ENCODE data around the gene DLG5.
A peak's percentile ranks its signal among the peaks of the same experiment; 100 is the strongest.

Gene DLG5
- 26.3 to 56.1 (median 33.0) reads per million in 3 donors for total RNA-seq

DNA sequence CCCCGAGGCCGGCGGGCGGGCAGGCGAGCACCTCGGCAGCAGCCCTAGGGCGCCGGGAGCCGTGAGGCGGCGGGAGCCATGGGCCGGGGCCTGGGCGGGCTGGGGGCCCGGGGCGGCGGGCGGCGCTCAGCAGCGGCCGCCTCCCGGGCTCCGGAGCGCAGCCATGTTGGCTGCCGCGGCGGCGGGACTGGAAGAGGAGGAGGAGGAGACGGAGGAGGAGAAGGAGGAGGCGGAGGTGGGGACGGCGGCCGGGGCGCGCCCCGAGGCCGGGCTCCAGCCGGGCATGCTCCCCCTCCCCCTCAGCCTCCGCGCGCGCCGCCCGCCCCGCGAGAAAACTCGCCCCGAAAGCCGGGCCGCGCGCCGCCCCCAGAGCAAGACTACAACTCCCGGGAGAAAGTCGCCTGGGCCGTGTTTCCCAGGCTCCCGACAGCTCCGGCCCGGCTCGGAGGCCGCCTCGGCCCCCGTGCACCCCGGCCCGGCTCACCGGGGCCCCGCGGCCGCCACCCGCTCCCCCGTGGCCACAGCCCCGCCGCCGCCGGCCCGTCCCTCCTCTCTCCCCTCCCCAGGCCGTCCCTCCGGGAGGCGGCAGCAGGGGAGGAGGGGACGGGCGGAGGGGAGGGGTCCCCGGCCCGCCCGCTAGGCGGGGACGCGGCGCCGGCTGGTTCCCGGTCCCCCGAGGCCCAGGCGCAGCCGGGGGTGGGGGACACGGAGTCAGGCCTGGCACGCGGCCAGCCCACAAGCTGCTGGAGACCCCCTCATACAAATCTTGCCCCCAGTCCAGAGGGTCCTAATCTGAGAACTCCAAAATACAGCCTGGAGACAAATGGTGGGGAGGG lies at the start of gene DLG5:
TSS of gene DLG5 (minus strand) at position 190 of the 836 bp plus-strand sequence. CDS start 235 bp downstream, outside the sequence.
- no peak for DNase-seq

GRCh38 chr10:77975086-77975666 lies 48.6 kb upstream of the DLG5 start:
- DNase-seq, result no peak
- Histone ChIP-seq H3K36me3 (ENCODE audit: control insufficient read depth, insufficient read depth, low read length) (peaks cover 40% of the 10 kb centered on the region), H3K4me3 (ENCODE audit: insufficient read depth, low read depth, low read length, poor library complexity, severe bottlenecking) (no peak overlapping the region), H3K4me1 (ENCODE audit: control insufficient read depth, insufficient read depth, low read length, poor library complexity, severe bottlenecking) (peaks cover 5% of the 10 kb centered on the region), H3K27me3 (replicated peaks; ENCODE audit: control insufficient read depth, insufficient read depth, low read length, poor library complexity, severe bottlenecking) (no peaks in the 10 kb centered on the region), H3K9me3 (ENCODE audit: control insufficient read depth, low read length) (no peaks in the 10 kb centered on the region), H3K27ac (ENCODE audit: insufficient read depth, low read length, poor library complexity, severe bottlenecking) (no peak overlapping the region)

More for the DNA sequence above, at the start of gene DLG5:
- Histone ChIP-seq H3K27me3 (replicated peaks; ENCODE audit: control insufficient read depth, insufficient read depth, low read length, poor library complexity, severe bottlenecking) (peaks cover 4% of the 10 kb centered on the region), H3K27ac (ENCODE audit: insufficient read depth, low read length, poor library complexity, severe bottlenecking) (no peak within 1 kb of the TSS), H3K4me3 (ENCODE audit: insufficient read depth, low read depth, low read length, poor library complexity, severe bottlenecking) (peak within 1 kb of the TSS; percentile 45), H3K9me3 (ENCODE audit: control insufficient read depth, low read length) (no peaks in the 10 kb centered on the region), H3K36me3 (ENCODE audit: control insufficient read depth, insufficient read depth, low read length) (no peaks in the 10 kb centered on the region), H3K4me1 (ENCODE audit: control insufficient read depth, insufficient read depth, low read length, poor library complexity, severe bottlenecking) (no peaks in the 10 kb centered on the region)

GRCh38 chr10:77974396-77975074 lies 48.0 kb upstream of the DLG5 start:
- Histone ChIP-seq H3K36me3 (ENCODE audit: control insufficient read depth, insufficient read depth, low read length) (peaks cover 34% of the 10 kb centered on the region), H3K9me3 (ENCODE audit: control insufficient read depth, low read length) (no peaks in the 10 kb centered on the region), H3K27ac (ENCODE audit: insufficient read depth, low read length, poor library complexity, severe bottlenecking) (no peak overlapping the region), H3K4me3 (ENCODE audit: insufficient read depth, low read depth, low read length, poor library complexity, severe bottlenecking) (no peak overlapping the region), H3K27me3 (replicated peaks; ENCODE audit: control insufficient read depth, insufficient read depth, low read length, poor library complexity, severe bottlenecking) (no peaks in the 10 kb centered on the region), H3K4me1 (ENCODE audit: control insufficient read depth, insufficient read depth, low read length, poor library complexity, severe bottlenecking) (peaks cover 5% of the 10 kb centered on the region)
- DNase-seq, result no peak

- Histone ChIP-seq H3K27me3 (replicated peaks; ENCODE audit: control insufficient read depth, insufficient read depth, low read length, poor library complexity, severe bottlenecking) (no peaks in the 10 kb centered on the region), H3K4me1 (ENCODE audit: control insufficient read depth, insufficient read depth, low read length, poor library complexity, severe bottlenecking) (peaks cover 5% of the 10 kb centered on the region), H3K4me3 (ENCODE audit: insufficient read depth, low read depth, low read length, poor library complexity, severe bottlenecking) (no peak overlapping the region), H3K9me3 (ENCODE audit: control insufficient read depth, low read length) (no peaks in the 10 kb centered on the region), H3K27ac (ENCODE audit: insufficient read depth, low read length, poor library complexity, severe bottlenecking) (no peak overlapping the region), H3K36me3 (ENCODE audit: control insufficient read depth, insufficient read depth, low read length) (peaks cover 22% of the 10 kb centered on the region)
- no peak for DNase-seq
Observed at GRCh38 chr10:77973276-77973675, 46.7 kb upstream of the DLG5 start.

DNA sequence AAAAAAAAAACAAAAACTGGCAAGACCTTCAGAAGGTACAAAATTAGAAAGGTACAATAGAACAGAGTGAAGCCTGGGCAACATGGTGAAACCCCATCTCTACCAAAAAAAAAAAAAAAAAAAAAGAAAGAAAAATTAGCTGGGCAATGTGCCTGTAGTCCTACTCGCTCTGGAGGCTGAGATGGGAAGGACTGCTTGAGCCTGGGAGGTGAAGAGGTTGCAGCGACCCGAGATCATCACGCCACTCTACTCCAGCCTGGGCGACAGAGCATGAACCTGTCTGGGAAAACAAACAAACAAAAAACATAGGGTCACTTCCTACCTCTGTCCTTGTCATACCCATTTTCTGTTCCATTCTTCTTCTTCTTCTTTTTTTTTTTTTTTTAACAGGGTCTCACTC lies 45.6 kb upstream of the DLG5 start:
- Histone ChIP-seq H3K27ac (ENCODE audit: insufficient read depth, low read length, poor library complexity, severe bottlenecking) (no peak overlapping the region), H3K9me3 (ENCODE audit: control insufficient read depth, low read length) (no peaks in the 10 kb centered on the region), H3K36me3 (ENCODE audit: control insufficient read depth, insufficient read depth, low read length) (peaks cover 12% of the 10 kb centered on the region), H3K4me1 (ENCODE audit: control insufficient read depth, insufficient read depth, low read length, poor library complexity, severe bottlenecking) (peaks cover 5% of the 10 kb centered on the region), H3K4me3 (ENCODE audit: insufficient read depth, low read depth, low read length, poor library complexity, severe bottlenecking) (no peak overlapping the region), H3K27me3 (replicated peaks; ENCODE audit: control insufficient read depth, insufficient read depth, low read length, poor library complexity, severe bottlenecking) (no peaks in the 10 kb centered on the region)
- DNase-seq, result no peak

DNA sequence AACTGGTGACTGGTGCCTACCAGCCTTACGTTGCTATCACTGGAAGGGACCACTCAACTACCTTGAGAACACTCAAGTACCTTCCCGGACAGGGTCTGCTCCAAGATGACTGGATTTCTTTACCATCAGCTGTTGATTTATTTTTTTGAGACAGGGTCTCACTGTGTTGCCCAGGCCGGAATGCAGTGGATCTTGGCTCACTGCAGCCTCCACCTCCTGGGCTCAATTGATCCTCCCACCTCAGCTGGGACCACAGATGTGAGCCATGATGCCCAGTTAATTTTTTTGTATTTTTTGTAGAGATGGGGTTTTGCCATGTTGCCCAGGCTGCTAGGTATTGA lies 45.2 kb upstream of the DLG5 start:
- peaks cover 5% of the 10 kb centered on the region for H3K4me1 ChIP-seq (ENCODE audit: control insufficient read depth, insufficient read depth, low read length, poor library complexity, severe bottlenecking)
- H3K9me3 ChIP-seq (ENCODE audit: control insufficient read depth, low read length), result no peaks in the 10 kb centered on the region
- no peak for DNase-seq
- no peak overlapping the region for H3K4me3 ChIP-seq (ENCODE audit: insufficient read depth, low read depth, low read length, poor library complexity, severe bottlenecking)
- no peaks in the 10 kb centered on the region for H3K27me3 ChIP-seq (replicated peaks; ENCODE audit: control insufficient read depth, insufficient read depth, low read length, poor library complexity, severe bottlenecking)
- H3K27ac ChIP-seq (ENCODE audit: insufficient read depth, low read length, poor library complexity, severe bottlenecking), result no peak overlapping the region
- H3K36me3 ChIP-seq (ENCODE audit: control insufficient read depth, insufficient read depth, low read length), result peaks cover 8% of the 10 kb centered on the region

DNA sequence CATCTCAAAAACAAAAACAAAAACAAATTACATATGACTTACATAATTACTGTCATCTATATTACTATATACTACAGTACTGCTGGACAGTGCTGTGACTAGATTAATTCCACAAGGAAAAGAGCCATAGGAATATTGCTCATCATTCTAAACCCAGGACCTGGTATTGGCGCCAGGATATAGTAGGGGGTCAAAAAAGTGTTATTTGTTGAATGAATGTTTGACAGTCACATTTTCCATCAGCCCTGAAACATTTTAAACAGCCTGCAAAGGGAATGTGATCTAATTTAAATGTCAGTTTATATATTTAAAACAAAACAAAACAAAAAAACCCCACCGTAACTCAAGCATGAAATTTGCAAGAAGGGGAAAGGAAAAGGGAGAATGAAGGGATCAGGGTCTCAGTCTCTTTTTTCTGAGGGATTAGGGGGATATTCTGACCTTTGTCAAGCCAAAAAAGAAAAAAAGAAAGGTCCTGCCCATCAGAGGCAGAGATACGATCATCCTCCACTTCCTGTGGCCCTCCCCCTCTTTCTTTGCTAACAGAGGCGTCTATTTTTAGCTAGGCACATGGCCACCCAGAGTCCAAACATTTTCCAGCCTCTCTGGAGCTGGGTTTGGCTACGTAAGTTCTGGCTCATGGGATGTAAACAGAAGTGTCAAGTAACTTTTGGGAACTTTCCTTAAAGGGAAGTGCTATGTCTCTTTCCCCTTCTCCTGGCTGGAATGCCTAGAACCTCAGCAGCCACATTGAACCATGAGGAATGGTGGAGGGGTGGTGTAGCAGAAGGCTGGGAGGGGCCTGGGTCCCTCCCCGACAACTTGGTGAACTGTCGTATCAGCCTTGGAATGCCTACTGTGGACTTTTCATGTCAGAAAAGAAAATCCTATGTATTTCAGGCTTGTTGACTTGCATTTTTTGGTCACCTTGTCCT lies 44.6 kb upstream of the DLG5 start:
- Histone ChIP-seq H3K36me3 (ENCODE audit: control insufficient read depth, insufficient read depth, low read length) (peaks cover 4% of the 10 kb centered on the region), H3K27ac (ENCODE audit: insufficient read depth, low read length, poor library complexity, severe bottlenecking) (no peak overlapping the region), H3K27me3 (replicated peaks; ENCODE audit: control insufficient read depth, insufficient read depth, low read length, poor library complexity, severe bottlenecking) (no peaks in the 10 kb centered on the region), H3K4me3 (ENCODE audit: insufficient read depth, low read depth, low read length, poor library complexity, severe bottlenecking) (no peak overlapping the region), H3K4me1 (ENCODE audit: control insufficient read depth, insufficient read depth, low read length, poor library complexity, severe bottlenecking) (peaks cover 5% of the 10 kb centered on the region), H3K9me3 (ENCODE audit: control insufficient read depth, low read length) (no peaks in the 10 kb centered on the region)
- no peak for DNase-seq

DNA sequence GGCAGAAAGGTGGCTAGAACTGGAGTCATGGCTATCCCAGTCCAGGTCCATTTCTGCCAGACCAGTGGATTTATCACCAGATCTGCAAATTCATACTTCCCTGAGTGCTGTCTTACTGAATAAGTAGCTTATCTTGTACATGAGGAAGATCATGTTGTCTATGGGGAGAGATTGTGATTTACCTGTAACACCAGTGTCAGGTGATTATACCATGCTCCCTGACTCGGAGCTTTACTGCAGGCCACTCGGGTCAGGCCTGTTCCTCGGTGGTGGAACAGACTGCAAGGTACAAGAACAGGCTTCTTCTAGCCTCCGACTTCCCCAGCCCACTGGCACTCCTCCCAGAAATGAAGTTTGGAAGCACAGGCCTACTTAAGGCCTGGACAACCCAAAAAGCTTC lies 42.6 kb upstream of the DLG5 start:
- Histone ChIP-seq H3K9me3 (ENCODE audit: control insufficient read depth, low read length) (no peaks in the 10 kb centered on the region), H3K4me1 (ENCODE audit: control insufficient read depth, insufficient read depth, low read length, poor library complexity, severe bottlenecking) (peaks cover 5% of the 10 kb centered on the region), H3K4me3 (ENCODE audit: insufficient read depth, low read depth, low read length, poor library complexity, severe bottlenecking) (no peak overlapping the region), H3K27ac (ENCODE audit: insufficient read depth, low read length, poor library complexity, severe bottlenecking) (no peak overlapping the region), H3K36me3 (ENCODE audit: control insufficient read depth, insufficient read depth, low read length) (no peaks in the 10 kb centered on the region), H3K27me3 (replicated peaks; ENCODE audit: control insufficient read depth, insufficient read depth, low read length, poor library complexity, severe bottlenecking) (no peaks in the 10 kb centered on the region)
- DNase-seq, result no peak

- no peaks in the 10 kb centered on the region for H3K27me3 ChIP-seq (replicated peaks; ENCODE audit: control insufficient read depth, insufficient read depth, low read length, poor library complexity, severe bottlenecking)
- H3K27ac ChIP-seq (ENCODE audit: insufficient read depth, low read length, poor library complexity, severe bottlenecking), result no peak overlapping the region
- H3K36me3 ChIP-seq (ENCODE audit: control insufficient read depth, insufficient read depth, low read length), result no peaks in the 10 kb centered on the region
- H3K4me1 ChIP-seq (ENCODE audit: control insufficient read depth, insufficient read depth, low read length, poor library complexity, severe bottlenecking), result peaks cover 5% of the 10 kb centered on the region
- H3K9me3 ChIP-seq (ENCODE audit: control insufficient read depth, low read length), result no peaks in the 10 kb centered on the region
- H3K4me3 ChIP-seq (ENCODE audit: insufficient read depth, low read depth, low read length, poor library complexity, severe bottlenecking), result no peak overlapping the region
- no peak for DNase-seq
Observed at GRCh38 chr10:77967611-77968022, 41.1 kb upstream of the DLG5 start.

Measured in effector memory CD4-positive, alpha-beta T cell (primary cell).